Mesenchymal stem cell (in vitro differentiated cells and primary cell): Measurements from ENCODE around the gene SPINDOC.

ENCODE experiments used
- DNase-seq: peaks from one replicate; pipeline ENCODE4 v3.0.0-alpha.2; 2013
- H2AFZ ChIP-seq: one replicate; pipeline ENCODE4 v1.6.1; 2013; ENCODE audit warnings: low read depth, mild to moderate bottlenecking, control low read depth, inconsistent platforms, low read length, moderate library complexity
- H2AK5ac ChIP-seq: 2 replicates; pipeline ENCODE4 v1.6.1; 2013; ENCODE audit warnings: low read length, moderate library complexity, mild to moderate bottlenecking, inconsistent platforms; ENCODE audit not compliant: severe bottlenecking
- H2BK120ac ChIP-seq: one replicate; pipeline ENCODE4 v1.6.1; 2013; ENCODE audit warnings: low read depth, mild to moderate bottlenecking, inconsistent platforms, low read length, moderate library complexity
- H2BK12ac ChIP-seq, 2 experiments: one replicate each; pipeline ENCODE4 v1.6.1; 2013; ENCODE audit warnings: inconsistent platforms in 2 of 2, low read length in 2 of 2, mild to moderate bottlenecking in 2 of 2, moderate library complexity in 2 of 2, control low read depth in 1 of 2
- H2BK15ac ChIP-seq: one replicate; pipeline ENCODE4 v1.6.1; 2013; ENCODE audit warnings: mild to moderate bottlenecking, low read depth, inconsistent platforms; ENCODE audit not compliant: poor library complexity, severe bottlenecking
- H2BK5ac ChIP-seq: 2 replicates; pipeline ENCODE4 v1.6.1; 2013; ENCODE audit warnings: low read depth, mild to moderate bottlenecking, low read length, control low read depth, inconsistent platforms; ENCODE audit not compliant: poor library complexity, severe bottlenecking
- H3K14ac ChIP-seq, 2 experiments: one replicate each; pipeline ENCODE4 v1.6.1; 2013; ENCODE audit warnings: inconsistent platforms in 2 of 2, low read length in 2 of 2, control low read depth in 1 of 2, mild to moderate bottlenecking in 1 of 2, moderate library complexity in 1 of 2
- H3K18ac ChIP-seq, 2 experiments: one replicate each; pipeline ENCODE4 v1.6.1; 2013; ENCODE audit warnings: inconsistent platforms in 2 of 2, low read length in 2 of 2, control low read depth in 1 of 2, low read depth in 1 of 2, mild to moderate bottlenecking in 1 of 2
- H3K23ac ChIP-seq, 2 experiments: one replicate each; pipeline ENCODE4 v1.6.1; 2013; ENCODE audit warnings: inconsistent platforms in 2 of 2, low read length in 2 of 2, mild to moderate bottlenecking in 2 of 2, moderate library complexity in 2 of 2, control low read depth in 1 of 2
- H3K27ac ChIP-seq: 2 replicates; pipeline ENCODE4 v1.5.1; 2013; ENCODE audit warnings: mild to moderate bottlenecking, moderate library complexity, low read length, control low read depth, inconsistent platforms; ENCODE audit not compliant: poor library complexity, severe bottlenecking
- H3K27me3 ChIP-seq, 2 experiments: 2 replicates each; pipeline versions ENCODE4 v1.6.1 to v1.7.0; 2013; ENCODE audit warnings: low read length in 2 of 2, mild to moderate bottlenecking in 2 of 2, moderate library complexity in 2 of 2, control low read depth in 1 of 2, inconsistent platforms in 1 of 2; ENCODE audit not compliant: control insufficient read depth in 1 of 2, insufficient read depth in 1 of 2
- H3K36me3 ChIP-seq, 2 experiments: 2 replicates each; pipeline versions ENCODE4 v1.6.1 to v1.7.0; 2013; ENCODE audit warnings: low read length in 2 of 2, control low read depth in 1 of 2, inconsistent platforms in 1 of 2, low read depth in 1 of 2, mild to moderate bottlenecking in 1 of 2; ENCODE audit not compliant: insufficient read depth in 2 of 2, control insufficient read depth in 1 of 2
- H3K4ac ChIP-seq, 2 experiments: one replicate each; pipeline ENCODE4 v1.6.1; 2013; ENCODE audit warnings: inconsistent platforms in 2 of 2, low read length in 2 of 2, mild to moderate bottlenecking in 2 of 2, moderate library complexity in 2 of 2, control low read depth in 1 of 2, low read depth in 1 of 2
- H3K4me1 ChIP-seq: 2 replicates; pipeline ENCODE4 v1.6.1; 2013; ENCODE audit warnings: low read depth, low read length, control low read depth; ENCODE audit not compliant: control insufficient read depth, insufficient read depth
- H3K4me2 ChIP-seq: 2 replicates; pipeline ENCODE4 v1.6.1; 2013; ENCODE audit warnings: low read length, mild to moderate bottlenecking, inconsistent platforms; ENCODE audit not compliant: poor library complexity, severe bottlenecking
- H3K4me3 ChIP-seq, 2 experiments: 2 replicates each; pipeline versions ENCODE4 v1.5.1 to v1.7.0; 2013; ENCODE audit warnings: low read length in 2 of 2, mild to moderate bottlenecking in 2 of 2, control low read depth in 1 of 2, low read depth in 1 of 2; ENCODE audit not compliant: insufficient read depth in 1 of 2
- H3K79me1 ChIP-seq: replicated peaks from 2 replicates; pipeline ENCODE4 v1.6.1; 2013; ENCODE audit warnings: mild to moderate bottlenecking, control low read depth, low read length, inconsistent platforms; ENCODE audit not compliant: poor library complexity, severe bottlenecking
- H3K9ac ChIP-seq: 2 replicates; pipeline ENCODE4 v1.7.0; 2013; ENCODE audit warnings: mild to moderate bottlenecking, low read length, moderate library complexity
- H3K9me3 ChIP-seq: 2 replicates; pipeline ENCODE4 v1.7.0; 2013; ENCODE audit warnings: mild to moderate bottlenecking, low read length; ENCODE audit not compliant: control insufficient read depth
- H4K8ac ChIP-seq: one replicate; pipeline ENCODE4 v1.6.1; 2013; ENCODE audit warnings: inconsistent platforms, mild to moderate bottlenecking, low read length, moderate library complexity
- H4K91ac ChIP-seq: one replicate; pipeline ENCODE4 v1.6.1; 2013; ENCODE audit warnings: mild to moderate bottlenecking, low read length, inconsistent platforms
- WGBS: methylation state at CpG from one replicate; pipeline ENCODE4 v1.1.7; 2013; ENCODE audit warnings: mixed read lengths; 5-methylcytosine and 5-hydroxymethylcytosine counted together

The SPINDOC gene

DNA sequence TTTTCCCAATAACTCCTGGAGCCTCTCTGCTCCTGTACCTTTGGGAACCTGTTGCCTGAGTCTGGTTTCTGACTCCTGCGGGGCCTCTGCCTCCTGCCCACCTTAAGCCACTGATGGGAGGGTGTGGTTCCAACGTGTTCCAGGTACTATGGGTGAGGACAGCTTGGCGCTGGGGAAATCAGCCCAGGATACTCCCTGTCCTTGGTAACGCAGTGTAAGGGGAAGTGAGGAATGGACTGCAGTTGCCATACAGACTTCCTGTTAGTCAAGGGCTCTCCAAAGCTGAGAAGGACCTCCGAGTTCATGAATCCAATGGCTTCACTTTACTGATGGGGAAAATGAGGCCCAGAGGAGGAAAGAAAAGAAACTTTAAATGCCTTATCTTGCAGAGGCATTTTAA lies 24.5 kb downstream of the SPINDOC start:
- Histone ChIP-seq H3K4me1 (peaks cover 13% of the 10 kb centered on the region), H4K8ac (peak overlapping the region; percentile 29)

GRCh38 chr11:63838150-63838677 lies 25.0 kb downstream of the SPINDOC start:
- peak overlapping the region in 1 of 2 experiments; percentile 88 for H3K14ac ChIP-seq
- no peak overlapping the region for H4K91ac ChIP-seq
- peak overlapping the region; percentile 38 for H3K4me2 ChIP-seq
- 42% methylated on average over 18 of the region's 18 CpGs for WGBS
- no peak overlapping the region for H2BK5ac ChIP-seq
- H3K79me1 ChIP-seq, result no peaks in the 10 kb centered on the region
- H3K27ac ChIP-seq, result peak overlapping the region; percentile 10
- H2BK120ac ChIP-seq, result no peak overlapping the region
- H3K27me3 ChIP-seq, result peaks cover 0 to 2% of the 10 kb centered on the region in 2 experiments
- H2AK5ac ChIP-seq, result no peak overlapping the region
- no peak overlapping the region for H2BK15ac ChIP-seq
- H3K18ac ChIP-seq, result peak overlapping the region in 1 of 2 experiments; percentile 76
- H3K4ac ChIP-seq, result peak overlapping the region; percentile 19 to 57
- peaks cover 2 to 3% of the 10 kb centered on the region in 2 experiments for H3K36me3 ChIP-seq
- peak overlapping the region in 1 of 2 experiments; percentile 10 for H2BK12ac ChIP-seq
- DNase-seq, result no peak
- no peaks in the 10 kb centered on the region for H3K9me3 ChIP-seq
- H2AFZ ChIP-seq, result peak overlapping the region; percentile 29
- H3K4me1 ChIP-seq, result peaks cover 14% of the 10 kb centered on the region
- H3K9ac ChIP-seq, result peak overlapping the region; percentile 94
- H3K4me3 ChIP-seq, result peak overlapping the region in 1 of 2 experiments; percentile 95
- no peak overlapping the region for H3K23ac ChIP-seq
- H4K8ac ChIP-seq, result peak overlapping the region; percentile 45

More for the DNA sequence above, 24.5 kb downstream of the SPINDOC start:
- no peak overlapping the region for H4K91ac ChIP-seq
- H3K4me2 ChIP-seq, result no peak overlapping the region
- H2BK120ac ChIP-seq, result no peak overlapping the region
- no peak overlapping the region for H2AFZ ChIP-seq
- no peak overlapping the region for H3K14ac ChIP-seq
- H3K23ac ChIP-seq, result no peak overlapping the region
- WGBS, result 59% methylated on average over 5 of the region's 5 CpGs
- H2BK12ac ChIP-seq, result peak overlapping the region in 1 of 2 experiments; percentile 49
- H3K4me3 ChIP-seq, result peak overlapping the region in 1 of 2 experiments; percentile 95
- no peak overlapping the region for H3K4ac ChIP-seq
- no peak overlapping the region for H3K18ac ChIP-seq
- no peaks in the 10 kb centered on the region for H3K9me3 ChIP-seq
- H2AK5ac ChIP-seq, result no peak overlapping the region
- H3K9ac ChIP-seq, result peak overlapping the region; percentile 94
- no peaks in the 10 kb centered on the region for H3K79me1 ChIP-seq
- H3K27me3 ChIP-seq, result peaks cover 0 to 2% of the 10 kb centered on the region in 2 experiments
- H2BK15ac ChIP-seq, result no peak overlapping the region
- no peak for DNase-seq
- no peak overlapping the region for H3K27ac ChIP-seq
- H3K36me3 ChIP-seq, result peaks cover 2 to 3% of the 10 kb centered on the region in 2 experiments
- H2BK5ac ChIP-seq, result no peak overlapping the region

DNA sequence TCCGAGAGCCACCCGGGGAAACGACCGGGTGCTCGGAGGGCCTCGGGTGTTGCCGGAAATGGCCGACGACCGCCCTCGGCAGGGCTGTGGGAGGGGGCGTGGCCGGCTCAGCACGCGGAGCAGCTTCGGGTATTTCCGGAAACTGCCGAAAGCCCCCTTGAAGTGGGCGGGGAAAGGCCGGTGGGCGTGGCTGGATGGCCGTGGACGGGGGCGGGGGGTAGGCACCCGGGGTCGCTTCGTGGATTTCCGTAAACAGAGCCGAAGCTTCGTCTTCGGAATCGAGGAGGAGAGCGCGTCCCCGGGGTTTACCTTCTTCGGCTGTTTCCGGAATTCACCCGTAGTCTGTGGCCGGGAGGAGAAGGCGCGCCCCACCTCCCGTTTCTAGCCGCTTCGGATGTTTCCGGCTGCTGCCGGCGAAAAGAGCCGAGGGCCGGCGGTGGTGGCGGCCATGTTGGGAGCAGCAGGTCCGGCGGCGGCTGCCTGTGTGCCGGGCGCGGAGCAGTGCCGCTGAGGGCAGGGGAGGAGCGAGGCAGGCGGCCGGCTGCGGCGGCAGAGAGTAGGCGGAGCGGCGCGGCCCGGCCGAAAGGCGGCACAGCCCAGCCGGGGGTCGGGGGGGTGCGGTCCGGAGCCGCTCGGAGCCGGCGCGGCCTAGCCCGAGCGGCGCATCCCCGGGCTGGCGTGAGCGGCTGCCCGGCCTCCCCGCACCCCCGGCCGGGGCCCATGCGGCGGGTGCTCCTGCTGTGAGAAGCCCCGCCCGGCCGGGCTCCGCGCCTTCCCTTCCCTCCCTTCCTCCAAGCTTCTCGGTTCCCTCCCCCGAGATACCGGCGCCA lies 25.6 kb downstream of the SPINDOC start, which contains the start of gene MARK2:
Gene MARK2, plus strand, starts transcription at position 433 of the 830 bp plus-strand sequence. Its CDS starts 397 bp downstream, at position 830.
- Histone ChIP-seq H3K4me2 (peak within 1 kb of the TSS; percentile 91), H2BK15ac (peak within 1 kb of the TSS; percentile 71), H3K27me3 (peaks cover 0 to 2% of the 10 kb centered on the region in 2 experiments), H3K4me1 (peaks cover 14% of the 10 kb centered on the region), H3K79me1 (no peaks in the 10 kb centered on the region), H2BK12ac (peak within 1 kb of the TSS in 1 of 2 experiments; percentile 16), H3K4me3 (peak within 1 kb of the TSS; percentile 94 to 95), H3K4ac (peak within 1 kb of the TSS; percentile 89 to 96), H3K18ac (peak within 1 kb of the TSS; percentile 88 to 97), H2AK5ac (no peak within 1 kb of the TSS), H2BK5ac (peak within 1 kb of the TSS; percentile 88), H3K36me3 (peaks cover 6 to 7% of the 10 kb centered on the region in 2 experiments), H3K9ac (peak within 1 kb of the TSS; percentile 94), H3K9me3 (no peaks in the 10 kb centered on the region), H3K14ac (peak within 1 kb of the TSS in 1 of 2 experiments; percentile 98), H3K27ac (peak within 1 kb of the TSS; percentile 53), H2BK120ac (no peak within 1 kb of the TSS), H4K8ac (peak within 1 kb of the TSS; percentile 79), H4K91ac (peak within 1 kb of the TSS; percentile 88), H2AFZ (peak within 1 kb of the TSS; percentile 84), H3K23ac (peak within 1 kb of the TSS in 1 of 2 experiments; percentile 91)
- DNase-seq, result peak; percentile 98
- WGBS, result under 1% methylated on average over 68 of the region's 100 CpGs
